Measurements from ENCODE around the gene SLC11A1. TPM values are rescaled to one million over a fixed set of nuclear protein-coding genes. Genes with fewer than 3 reads are reported as not detected.

The SLC11A1 gene
- total RNA-seq, 3 donors from 2014 or later (not counting 1 experiment from before 2014, with no cell fraction given), result 17.9 to 53.5 (median 35.5) TPM

- H3K4me1 ChIP-seq (ENCODE audit: control insufficient read depth, insufficient read depth, low read length), result no peaks in the 10 kb centered on the region
- no peaks in the 10 kb centered on the region for H3K9me3 ChIP-seq (ENCODE audit: control insufficient read depth, insufficient read depth, low read length)
- no peaks in the 10 kb centered on the region for H3K36me3 Mint-ChIP-seq
- WGBS (ENCODE audit: insufficient coverage), result 94% methylated on average over 3 of the region's 5 CpGs
- H3K9me3 Mint-ChIP-seq, result no peaks in the 10 kb centered on the region
- DNase-seq, result no peak
- no peak overlapping the region for H3K4me3 ChIP-seq (ENCODE audit: low read length)
- H3K36me3 ChIP-seq (ENCODE audit: control insufficient read depth, insufficient read depth, low read length), result no peaks in the 10 kb centered on the region
- no peak overlapping the region for H3K27ac Mint-ChIP-seq
- no peaks in the 10 kb centered on the region for H3K27me3 Mint-ChIP-seq (ENCODE audit: low read depth in 2 of 2)
- no peaks in the 10 kb centered on the region for H3K27me3 ChIP-seq (ENCODE audit: control insufficient read depth, insufficient read depth, low read length)
- H3K4me1 Mint-ChIP-seq, result no peaks in the 10 kb centered on the region
- no peak for TF ChIP-seq CTCF (IDR thresholded peaks at IDR 0.05)
- intact Hi-C loops (cut with micrococcal nuclease), result no loop called here
- H3K4me3 Mint-ChIP-seq, result no peak overlapping the region
- H3K27ac ChIP-seq (ENCODE audit: low read length), result no peak overlapping the region
- no peak for ATAC-seq
Observed at GRCh38 chr2:218418321-218418716, 36.2 kb downstream of the SLC11A1 start.

GRCh38 chr2:218418717-218419458 lies 36.8 kb downstream of the SLC11A1 start, which contains the start of gene VIL1:
VIL1 (plus strand) TSS chr2:218419123; CDS start chr2:218423779, 4,656 bp downstream.
- no peak for TF ChIP-seq CTCF (IDR thresholded peaks at IDR 0.05)
- ATAC-seq, result no peak
- no peak within 1 kb of the TSS for H3K27ac Mint-ChIP-seq
- Histone ChIP-seq H3K36me3 (ENCODE audit: control insufficient read depth, insufficient read depth, low read length) (no peaks in the 10 kb centered on the region), H3K4me1 (ENCODE audit: control insufficient read depth, insufficient read depth, low read length) (no peaks in the 10 kb centered on the region), H3K9me3 (ENCODE audit: control insufficient read depth, insufficient read depth, low read length) (no peaks in the 10 kb centered on the region), H3K4me3 (ENCODE audit: low read length) (no peak within 1 kb of the TSS), H3K27me3 (ENCODE audit: control insufficient read depth, insufficient read depth, low read length) (no peaks in the 10 kb centered on the region), H3K27ac (ENCODE audit: low read length) (no peak within 1 kb of the TSS)
- WGBS (ENCODE audit: insufficient coverage), result 95% methylated on average over 9 of the region's 9 CpGs
- no peaks in the 10 kb centered on the region for H3K36me3 Mint-ChIP-seq
- DNase-seq, result no peak
- no peaks in the 10 kb centered on the region for H3K27me3 Mint-ChIP-seq (ENCODE audit: low read depth in 2 of 2)
- H3K4me3 Mint-ChIP-seq, result no peak within 1 kb of the TSS
- intact Hi-C loops (cut with micrococcal nuclease), result no loop called here
- H3K4me1 Mint-ChIP-seq, result no peaks in the 10 kb centered on the region
- H3K9me3 Mint-ChIP-seq, result no peaks in the 10 kb centered on the region

GRCh38 chr2:218419630-218420216 lies 37.6 kb downstream of the SLC11A1 start:
- ATAC-seq (no peak), DNase-seq (no peak)
- Mint-ChIP-seq H3K27ac (no peak overlapping the region), H3K9me3 (no peaks in the 10 kb centered on the region), H3K36me3 (no peaks in the 10 kb centered on the region), H3K27me3 (ENCODE audit: low read depth in 2 of 2) (no peaks in the 10 kb centered on the region), H3K4me3 (no peak overlapping the region), H3K4me1 (no peaks in the 10 kb centered on the region)
- H3K9me3 ChIP-seq (ENCODE audit: control insufficient read depth, insufficient read depth, low read length), result no peaks in the 10 kb centered on the region
- intact Hi-C loops (cut with micrococcal nuclease), result no loop called here
- no peaks in the 10 kb centered on the region for H3K36me3 ChIP-seq (ENCODE audit: control insufficient read depth, insufficient read depth, low read length)
- no peaks in the 10 kb centered on the region for H3K27me3 ChIP-seq (ENCODE audit: control insufficient read depth, insufficient read depth, low read length)
- no peak for TF ChIP-seq CTCF (IDR thresholded peaks at IDR 0.05)
- H3K4me1 ChIP-seq (ENCODE audit: control insufficient read depth, insufficient read depth, low read length), result no peaks in the 10 kb centered on the region
- H3K27ac ChIP-seq (ENCODE audit: low read length), result no peak overlapping the region
- WGBS (ENCODE audit: insufficient coverage), result 92% methylated on average over 7 of the region's 7 CpGs
- no peak overlapping the region for H3K4me3 ChIP-seq (ENCODE audit: low read length)
